ENCODE results near the gene ZHX3.

Gene ZHX3

GRCh38 chr20:41163821-41164220 lies 153.7 kb downstream of the ZHX3 start:
- peaks cover 17% of the 10 kb centered on the region for H3K4me1 ChIP-seq (ENCODE audit: insufficient read depth, low read length, poor library complexity, severe bottlenecking)
- H3K9ac ChIP-seq (ENCODE audit: low read depth, low read length, poor library complexity, severe bottlenecking) = no peak overlapping the region
- peaks cover 96% of the 10 kb centered on the region for H3K36me3 ChIP-seq (ENCODE audit: insufficient read depth, low read length)
- no peaks in the 10 kb centered on the region for H3K27me3 ChIP-seq (ENCODE audit: insufficient read depth, low read length, poor library complexity, severe bottlenecking)
- no peak overlapping the region for H2AFZ ChIP-seq (ENCODE audit: low read length)
- no peak overlapping the region for H3K4me2 ChIP-seq (ENCODE audit: low read depth, low read length, poor library complexity, severe bottlenecking)
- TF ChIP-seq CTCF (conservative IDR thresholded peaks at IDR 0.05; ENCODE audit: low read length) (no peak), EZH2phosphoT487 (IDR thresholded peaks at IDR 0.05; ENCODE audit: borderline replicate concordance) (no peak)
- H3F3A ChIP-seq (ENCODE audit: low read depth) = no peaks in the 10 kb centered on the region
- H3K4me3 ChIP-seq (ENCODE audit: low read length, poor library complexity, severe bottlenecking) = no peak overlapping the region
- peaks cover 24% of the 10 kb centered on the region for H3K79me2 ChIP-seq (ENCODE audit: insufficient read depth, low read length)
- H3K9me3 ChIP-seq (ENCODE audit: insufficient read depth, low read depth, low read length) = no peaks in the 10 kb centered on the region
- H3K9me2 ChIP-seq (replicated peaks; ENCODE audit: low read depth, low read length) = no peaks in the 10 kb centered on the region
- H4K20me1 ChIP-seq (ENCODE audit: insufficient read depth, low read length, poor library complexity, severe bottlenecking) = peaks cover 60% of the 10 kb centered on the region

- peaks cover 81% of the 10 kb centered on the region for H3K36me3 ChIP-seq (ENCODE audit: insufficient read depth, low read length)
- TF ChIP-seq EZH2phosphoT487 (IDR thresholded peaks at IDR 0.05; ENCODE audit: borderline replicate concordance) (no peak), CTCF (conservative IDR thresholded peaks at IDR 0.05; ENCODE audit: low read length) (no peak)
These were observed 155.1 kb downstream of the ZHX3 start for GRCh38 chr20:41162396-41162795.

GRCh38 chr20:41161886-41162285 lies 155.6 kb downstream of the ZHX3 start:
- Histone ChIP-seq H3K79me2 (ENCODE audit: insufficient read depth, low read length) (peaks cover 43% of the 10 kb centered on the region), H3K9me3 (ENCODE audit: insufficient read depth, low read depth, low read length) (no peaks in the 10 kb centered on the region), H3K9ac (ENCODE audit: low read depth, low read length, poor library complexity, severe bottlenecking) (no peak overlapping the region), H3K36me3 (ENCODE audit: insufficient read depth, low read length) (peaks cover 76% of the 10 kb centered on the region), H3K4me1 (ENCODE audit: insufficient read depth, low read length, poor library complexity, severe bottlenecking) (peaks cover 23% of the 10 kb centered on the region), H3F3A (ENCODE audit: low read depth) (0 out of 2 replicates have a peak, but pooled peaks cover 6% of the 10 kb centered on the region), H4K20me1 (ENCODE audit: insufficient read depth, low read length, poor library complexity, severe bottlenecking) (peaks cover 64% of the 10 kb centered on the region), H3K4me3 (ENCODE audit: low read length, poor library complexity, severe bottlenecking) (no peak overlapping the region), H3K27me3 (ENCODE audit: insufficient read depth, low read length, poor library complexity, severe bottlenecking) (no peaks in the 10 kb centered on the region), H2AFZ (ENCODE audit: low read length) (no peak overlapping the region), H3K4me2 (ENCODE audit: low read depth, low read length, poor library complexity, severe bottlenecking) (no peak overlapping the region), H3K9me2 (replicated peaks; ENCODE audit: low read depth, low read length) (no peaks in the 10 kb centered on the region)
- TF ChIP-seq CTCF (conservative IDR thresholded peaks at IDR 0.05; ENCODE audit: low read length) (no peak), EZH2phosphoT487 (IDR thresholded peaks at IDR 0.05; ENCODE audit: borderline replicate concordance) (no peak)

More at GRCh38 chr20:41162396-41162795, 155.1 kb downstream of the ZHX3 start:
- H4K20me1 ChIP-seq (ENCODE audit: insufficient read depth, low read length, poor library complexity, severe bottlenecking) = peaks cover 65% of the 10 kb centered on the region
- H3K4me1 ChIP-seq (ENCODE audit: insufficient read depth, low read length, poor library complexity, severe bottlenecking) = peaks cover 22% of the 10 kb centered on the region
- no peak overlapping the region for H3K4me2 ChIP-seq (ENCODE audit: low read depth, low read length, poor library complexity, severe bottlenecking)
- H2AFZ ChIP-seq (ENCODE audit: low read length) = no peak overlapping the region
- H3K27me3 ChIP-seq (ENCODE audit: insufficient read depth, low read length, poor library complexity, severe bottlenecking) = no peaks in the 10 kb centered on the region
- H3K79me2 ChIP-seq (ENCODE audit: insufficient read depth, low read length) = peaks cover 39% of the 10 kb centered on the region
- no peak overlapping the region for H3K4me3 ChIP-seq (ENCODE audit: low read length, poor library complexity, severe bottlenecking)
- 0 out of 2 replicates have a peak, but pooled peaks cover 4% of the 10 kb centered on the region for H3F3A ChIP-seq (ENCODE audit: low read depth)
- no peaks in the 10 kb centered on the region for H3K9me2 ChIP-seq (replicated peaks; ENCODE audit: low read depth, low read length)
- H3K9ac ChIP-seq (ENCODE audit: low read depth, low read length, poor library complexity, severe bottlenecking) = no peak overlapping the region
- no peaks in the 10 kb centered on the region for H3K9me3 ChIP-seq (ENCODE audit: insufficient read depth, low read depth, low read length)
